WI38 (cell line): ENCODE data around the gene INCENP.

Experiments
- H3K4me3 ChIP-seq: 2 replicates; pipeline ENCODE4 v1.5.1; 2011; ENCODE audit warnings: low read depth, mild to moderate bottlenecking, control low read depth, low read length
- TF ChIP-seq, protein P1 (sequence below): IDR thresholded peaks from 2 replicates; pipeline ENCODE4 v1.5.1; 2012; ENCODE audit warnings: low read depth, mild to moderate bottlenecking, control low read depth, low read length

The INCENP gene

GRCh38 chr11:62141111-62142042 lies 17.6 kb downstream of the INCENP start:
- no peak overlapping the region for H3K4me3 ChIP-seq
- TF ChIP-seq, protein P1, sequence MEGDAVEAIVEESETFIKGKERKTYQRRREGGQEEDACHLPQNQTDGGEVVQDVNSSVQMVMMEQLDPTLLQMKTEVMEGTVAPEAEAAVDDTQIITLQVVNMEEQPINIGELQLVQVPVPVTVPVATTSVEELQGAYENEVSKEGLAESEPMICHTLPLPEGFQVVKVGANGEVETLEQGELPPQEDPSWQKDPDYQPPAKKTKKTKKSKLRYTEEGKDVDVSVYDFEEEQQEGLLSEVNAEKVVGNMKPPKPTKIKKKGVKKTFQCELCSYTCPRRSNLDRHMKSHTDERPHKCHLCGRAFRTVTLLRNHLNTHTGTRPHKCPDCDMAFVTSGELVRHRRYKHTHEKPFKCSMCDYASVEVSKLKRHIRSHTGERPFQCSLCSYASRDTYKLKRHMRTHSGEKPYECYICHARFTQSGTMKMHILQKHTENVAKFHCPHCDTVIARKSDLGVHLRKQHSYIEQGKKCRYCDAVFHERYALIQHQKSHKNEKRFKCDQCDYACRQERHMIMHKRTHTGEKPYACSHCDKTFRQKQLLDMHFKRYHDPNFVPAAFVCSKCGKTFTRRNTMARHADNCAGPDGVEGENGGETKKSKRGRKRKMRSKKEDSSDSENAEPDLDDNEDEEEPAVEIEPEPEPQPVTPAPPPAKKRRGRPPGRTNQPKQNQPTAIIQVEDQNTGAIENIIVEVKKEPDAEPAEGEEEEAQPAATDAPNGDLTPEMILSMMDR, result no peak

DNA sequence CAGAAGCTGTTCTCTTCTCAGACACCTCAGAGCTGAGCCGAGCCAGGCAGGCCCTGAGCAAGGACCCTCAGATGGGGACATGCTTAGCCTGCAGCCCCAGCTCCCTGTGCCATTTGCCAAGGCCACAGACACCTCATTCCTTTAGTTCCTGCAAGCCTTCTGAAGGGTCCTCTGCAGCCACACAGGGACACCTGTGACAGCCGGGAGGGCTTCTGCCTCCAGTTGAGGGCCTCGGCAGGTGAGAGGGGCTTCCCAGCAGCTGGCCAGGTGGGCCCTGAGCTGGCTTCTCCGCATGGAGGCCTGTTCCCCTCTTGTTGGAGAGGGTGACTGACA lies 18.2 kb downstream of the INCENP start:
- TF ChIP-seq, protein P1, result no peak
- no peak overlapping the region for H3K4me3 ChIP-seq

DNA sequence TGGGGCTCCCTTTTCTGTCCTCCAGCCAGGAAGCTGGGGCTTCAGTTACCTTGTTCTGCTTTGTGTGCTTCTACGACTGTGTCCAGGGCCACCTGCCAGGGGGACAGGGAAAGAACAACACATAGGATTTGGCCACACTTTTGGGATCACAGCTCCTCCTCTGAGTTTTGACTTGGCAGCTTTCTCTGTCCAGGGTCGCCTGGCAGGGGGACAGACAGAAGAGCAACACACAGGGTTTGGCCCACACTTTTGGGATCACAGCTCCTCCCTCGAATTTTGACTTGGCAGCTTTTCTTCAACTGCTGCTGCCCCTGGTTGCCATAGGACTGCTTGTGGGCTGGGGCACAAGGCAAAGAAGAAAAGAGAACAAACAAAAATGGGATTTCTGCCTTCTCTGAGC lies 19.1 kb downstream of the INCENP start:
- no peak overlapping the region for H3K4me3 ChIP-seq
- TF ChIP-seq, protein P1, result no peak

- TF ChIP-seq, protein P1, result no peak
- no peak overlapping the region for H3K4me3 ChIP-seq
Observed at GRCh38 chr11:62143727-62144126, 19.9 kb downstream of the INCENP start.

DNA sequence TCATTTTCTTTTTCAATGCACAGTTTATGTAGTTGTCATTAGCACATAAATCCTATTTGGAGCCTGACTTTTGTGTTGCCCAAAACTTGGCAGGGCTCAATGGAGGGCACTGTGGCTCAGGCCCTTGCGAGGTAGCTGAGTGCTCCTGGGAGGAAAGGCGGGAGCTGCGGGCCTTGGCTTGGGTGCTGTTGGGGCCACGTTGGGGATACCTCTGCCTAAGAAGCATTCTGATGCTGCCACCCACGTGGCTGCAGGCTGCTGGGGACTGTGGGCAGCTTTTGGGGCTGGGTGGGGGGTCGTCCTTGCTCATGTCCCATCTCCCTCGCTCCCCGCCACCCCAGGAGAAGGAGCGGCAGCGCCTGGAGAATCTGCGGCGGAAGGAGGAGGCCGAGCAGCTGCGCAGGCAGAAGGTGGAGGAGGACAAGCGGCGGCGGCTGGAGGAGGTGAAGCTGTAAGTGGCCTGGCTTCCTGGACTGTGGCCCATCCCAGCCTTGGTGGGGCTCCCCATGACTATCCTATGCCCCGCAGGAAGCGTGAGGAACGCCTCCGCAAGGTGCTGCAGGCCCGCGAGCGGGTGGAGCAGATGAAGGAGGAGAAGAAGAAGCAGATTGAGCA lies 20.9 kb downstream of the INCENP start:
- no peak overlapping the region for H3K4me3 ChIP-seq
- TF ChIP-seq, protein P1, result no peak

DNA sequence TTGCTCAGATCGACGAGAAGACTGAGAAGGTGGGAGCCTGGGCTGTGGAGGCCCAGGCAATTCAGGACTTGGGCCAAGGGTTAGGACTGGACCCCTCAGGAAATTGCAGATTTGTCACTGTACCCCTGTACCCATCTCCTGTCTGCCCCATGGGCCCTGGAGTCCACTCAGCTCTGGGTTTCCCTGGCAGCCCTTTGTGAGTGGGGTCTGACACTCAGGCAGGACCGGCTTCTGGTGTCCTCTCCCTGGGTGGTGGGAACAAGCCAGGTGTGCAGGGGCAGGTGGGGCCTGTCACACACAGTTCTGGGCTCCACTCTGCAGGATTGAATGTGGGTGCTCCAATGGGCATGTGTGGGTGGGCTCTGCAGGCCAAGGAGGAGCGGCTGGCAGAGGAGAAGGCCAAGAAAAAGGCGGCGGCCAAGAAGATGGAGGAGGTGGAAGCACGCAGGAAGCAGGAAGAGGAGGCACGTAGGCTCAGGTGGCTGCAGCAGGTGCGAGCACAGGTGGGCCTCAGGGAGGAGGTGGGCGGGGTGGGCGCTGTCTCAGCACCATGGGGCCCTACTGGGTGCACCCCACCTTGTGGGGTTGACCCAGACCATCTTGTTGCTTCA lies 21.6 kb downstream of the INCENP start:
- H3K4me3 ChIP-seq, result no peak overlapping the region
- TF ChIP-seq, protein P1, result no peak
